GM19324 (cell line): Measurements from ENCODE around the gene HBS1L.

Source experiments
- ATAC-seq: cut with Tn5 transposase; IDR thresholded peaks from one replicate; pipeline ENCODE4 v1.9.1; 2021; ENCODE audit warnings: mild to moderate bottlenecking, moderate library complexity; ENCODE audit not compliant: unreplicated experiment, low FRiP score

Gene HBS1L

GRCh38 chr6:135043364-135043763 is 11.3 kb downstream of the HBS1L start:
- no peak for ATAC-seq

GRCh38 chr6:135038335-135038734 is 16.3 kb downstream of the HBS1L start:
- no peak for ATAC-seq

GRCh38 chr6:135037541-135037940 is 17.1 kb downstream of the HBS1L start:
- no peak for ATAC-seq

GRCh38 chr6:135036731-135037420 is 17.7 kb downstream of the HBS1L start:
- ATAC-seq, result no peak

GRCh38 chr6:135033238-135033637 is 21.4 kb downstream of the HBS1L start:
- ATAC-seq, result no peak

- no peak for ATAC-seq
Observed at GRCh38 chr6:135030532-135031178, 24.0 kb downstream of the HBS1L start.

GRCh38 chr6:135030056-135030473 is 24.6 kb downstream of the HBS1L start:
- peak; percentile 76 for ATAC-seq

- ATAC-seq, result no peak
Observed at GRCh38 chr6:135025775-135026174, 28.8 kb downstream of the HBS1L start.

- ATAC-seq, result no peak
Observed at GRCh38 chr6:135025175-135025574, 29.4 kb downstream of the HBS1L start.

- ATAC-seq, result no peak
Observed at GRCh38 chr6:135022050-135022697, 32.4 kb downstream of the HBS1L start.

GRCh38 chr6:135021310-135022049 is 33.1 kb downstream of the HBS1L start:
- no peak for ATAC-seq

- no peak for ATAC-seq
Observed at GRCh38 chr6:135018941-135019340, 35.7 kb downstream of the HBS1L start.

- no peak for ATAC-seq
Observed at GRCh38 chr6:135018052-135018451, 36.6 kb downstream of the HBS1L start.

- peak; percentile 77 for ATAC-seq
Observed at GRCh38 chr6:135014353-135014832, 40.2 kb downstream of the HBS1L start.

GRCh38 chr6:135013211-135013610 is 41.4 kb downstream of the HBS1L start:
- no peak for ATAC-seq

GRCh38 chr6:135012764-135013163 is 41.9 kb downstream of the HBS1L start:
- ATAC-seq, result no peak

GRCh38 chr6:135012349-135012748 is 42.3 kb downstream of the HBS1L start:
- ATAC-seq, result no peak

GRCh38 chr6:135008941-135009290 is 45.7 kb downstream of the HBS1L start:
- ATAC-seq, result peak; percentile 26

- peak; percentile 74 for ATAC-seq
Observed at GRCh38 chr6:135008072-135008940, 46.3 kb downstream of the HBS1L start.

- ATAC-seq, result no peak
Observed at GRCh38 chr6:135006386-135006914, 48.2 kb downstream of the HBS1L start.
